ENCODE data around the gene CPED1. TPM values are rescaled to one million over a fixed set of nuclear protein-coding genes. Genes with fewer than 3 reads are reported as not detected.

CPED1 gene
- total and polyA plus RNA-seq, 3 donors from 2014 or later: 7.4 to 13.1 (median 11.8) TPM

DNA sequence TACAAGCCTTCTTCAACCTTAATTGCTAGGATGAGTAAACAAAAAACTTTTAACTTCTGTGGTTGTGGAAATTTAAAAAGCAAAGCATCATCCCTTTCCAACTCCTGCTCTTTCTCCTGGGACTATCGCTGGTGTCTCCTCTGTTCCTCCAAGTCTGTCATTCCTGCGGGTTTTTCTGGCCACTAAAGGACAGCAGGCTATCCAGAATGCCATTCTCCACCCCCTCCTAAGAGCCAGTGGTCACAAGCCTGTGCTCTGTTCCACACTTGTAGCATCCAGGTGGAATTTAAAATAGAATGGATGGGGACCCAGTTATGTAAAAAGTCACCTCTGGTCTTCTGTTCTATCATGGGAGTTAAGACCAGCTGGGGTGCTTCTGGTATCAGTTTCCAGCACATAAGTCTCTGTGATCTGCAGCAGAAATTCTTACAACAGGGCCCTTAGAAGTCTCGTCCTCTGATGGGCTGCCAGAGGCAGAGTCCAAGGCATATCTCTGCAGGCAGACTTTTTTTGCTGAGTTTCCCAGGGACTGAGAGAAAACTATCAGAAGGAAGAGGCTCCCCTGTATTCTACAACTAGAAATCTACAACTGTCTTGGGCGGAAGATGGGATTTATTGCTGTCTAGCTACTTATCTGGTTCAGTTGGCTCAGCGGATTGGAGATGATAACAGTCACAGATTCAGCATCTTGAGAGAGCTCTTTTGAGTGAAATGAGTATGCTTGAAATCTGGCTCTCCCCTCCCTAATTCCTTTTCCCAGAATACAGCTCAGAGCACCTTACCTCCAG, 335.2 kb downstream of the CPED1 start:
- WGBS, 2 donors: 56 to 58% methylated on average over 5 of the region's 5 CpGs
- TF ChIP-seq, protein P1, sequence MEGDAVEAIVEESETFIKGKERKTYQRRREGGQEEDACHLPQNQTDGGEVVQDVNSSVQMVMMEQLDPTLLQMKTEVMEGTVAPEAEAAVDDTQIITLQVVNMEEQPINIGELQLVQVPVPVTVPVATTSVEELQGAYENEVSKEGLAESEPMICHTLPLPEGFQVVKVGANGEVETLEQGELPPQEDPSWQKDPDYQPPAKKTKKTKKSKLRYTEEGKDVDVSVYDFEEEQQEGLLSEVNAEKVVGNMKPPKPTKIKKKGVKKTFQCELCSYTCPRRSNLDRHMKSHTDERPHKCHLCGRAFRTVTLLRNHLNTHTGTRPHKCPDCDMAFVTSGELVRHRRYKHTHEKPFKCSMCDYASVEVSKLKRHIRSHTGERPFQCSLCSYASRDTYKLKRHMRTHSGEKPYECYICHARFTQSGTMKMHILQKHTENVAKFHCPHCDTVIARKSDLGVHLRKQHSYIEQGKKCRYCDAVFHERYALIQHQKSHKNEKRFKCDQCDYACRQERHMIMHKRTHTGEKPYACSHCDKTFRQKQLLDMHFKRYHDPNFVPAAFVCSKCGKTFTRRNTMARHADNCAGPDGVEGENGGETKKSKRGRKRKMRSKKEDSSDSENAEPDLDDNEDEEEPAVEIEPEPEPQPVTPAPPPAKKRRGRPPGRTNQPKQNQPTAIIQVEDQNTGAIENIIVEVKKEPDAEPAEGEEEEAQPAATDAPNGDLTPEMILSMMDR (IDR thresholded peaks at IDR 0.05): no peak
- TF ChIP-seq POLR2A (IDR thresholded peaks at IDR 0.05): no peak
- Histone ChIP-seq H3K27ac (no peak overlapping the region), H3K4me1 (no peaks in the 10 kb centered on the region), H3K27me3 (no peaks in the 10 kb centered on the region), H3K9me3 (no peaks in the 10 kb centered on the region), H3K4me3 (no peak overlapping the region), H3K36me3 (ENCODE audit: low read depth, missing control alignments) (no peaks in the 10 kb centered on the region)
- intact Hi-C loops (cut with DNase I; ENCODE audit: low total_unique reads): no loop called here
- no peak for DNase-seq

DNA sequence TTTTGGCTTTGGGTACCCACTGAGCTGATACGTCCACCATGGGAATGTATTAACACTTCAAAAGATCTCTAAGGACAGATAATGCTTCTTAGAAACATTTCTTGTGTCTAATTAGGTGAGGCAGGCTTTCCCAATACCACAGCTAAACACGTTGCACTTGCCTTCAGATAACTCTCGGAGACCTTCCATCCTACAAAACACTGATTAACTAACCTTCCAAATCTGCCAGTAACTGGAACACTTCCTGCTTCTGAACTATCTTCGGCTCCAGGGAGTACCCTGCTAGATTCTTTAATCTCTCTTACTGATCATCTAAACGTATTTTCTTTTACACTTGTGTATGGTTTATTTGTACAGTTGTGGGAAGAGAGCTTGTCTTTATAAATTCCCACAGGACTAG, 339.2 kb downstream of the CPED1 start:
- intact Hi-C loops (cut with DNase I; ENCODE audit: low total_unique reads): no loop called here
- no peaks in the 10 kb centered on the region for H3K9me3 ChIP-seq
- no peak overlapping the region for H3K4me3 ChIP-seq
- H3K27me3 ChIP-seq: no peaks in the 10 kb centered on the region
- WGBS, 2 donors: 54 to 69% methylated on average over 5 of the region's 5 CpGs
- no peaks in the 10 kb centered on the region for H3K36me3 ChIP-seq (ENCODE audit: low read depth, missing control alignments)
- H3K4me1 ChIP-seq: peaks cover 7% of the 10 kb centered on the region
- no peak overlapping the region for H3K27ac ChIP-seq
- DNase-seq: no peak
- no peak for TF ChIP-seq POLR2A (IDR thresholded peaks at IDR 0.05)
- TF ChIP-seq, protein P1 (IDR thresholded peaks at IDR 0.05): no peak

DNA sequence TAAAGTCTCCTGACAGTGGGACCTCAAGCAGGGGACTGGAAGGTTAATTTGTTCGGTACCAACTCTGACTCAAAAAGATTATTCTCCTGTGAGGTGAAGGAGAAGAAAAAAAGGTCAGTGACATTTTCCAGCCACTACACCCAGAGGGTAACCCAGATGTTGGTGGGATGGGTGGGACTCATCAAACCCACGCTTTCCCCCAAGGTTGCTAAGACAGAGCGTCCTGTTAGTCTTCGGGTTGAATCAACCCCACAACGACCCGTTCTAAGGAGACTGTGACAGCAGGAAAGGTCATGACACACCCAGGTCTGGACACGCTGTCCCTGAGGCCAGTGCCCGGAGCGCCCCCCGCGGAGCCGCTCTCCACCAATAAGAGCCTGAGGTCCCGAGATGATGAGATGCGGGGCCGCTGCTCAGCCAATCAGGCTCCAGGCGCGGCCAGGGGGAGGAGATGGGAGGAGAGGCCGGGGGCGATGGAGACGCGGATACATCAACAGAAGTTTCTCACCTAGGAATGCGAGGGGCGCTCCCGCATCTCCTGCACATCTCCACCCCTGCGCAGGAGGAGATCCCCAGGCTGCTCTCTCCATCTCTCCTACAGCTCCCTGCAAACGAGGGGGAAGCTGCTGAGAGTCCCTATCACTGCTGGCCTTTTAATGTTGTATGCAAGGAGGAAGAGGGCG, 340.1 kb downstream of the CPED1 start, which contains the start of gene WNT16:
TSS of gene WNT16 (plus strand) at position 493 of the 683 bp plus-strand sequence. CDS start 293 bp downstream, outside the sequence.
- H3K27me3 ChIP-seq: no peaks in the 10 kb centered on the region
- no peak for TF ChIP-seq POLR2A (IDR thresholded peaks at IDR 0.05)
- TF ChIP-seq, protein P1 (IDR thresholded peaks at IDR 0.05): no peak
- H3K4me1 ChIP-seq: peaks cover 7% of the 10 kb centered on the region
- peak within 1 kb of the TSS; percentile 2 to 14 for H3K4me3 ChIP-seq
- DNase-seq: peak; percentile 52
- 15 to 41% methylated on average over 8 to 27 of the region's 27 CpGs for WGBS, 2 donors
- no peaks in the 10 kb centered on the region for H3K9me3 ChIP-seq
- H3K36me3 ChIP-seq (ENCODE audit: low read depth, missing control alignments): no peaks in the 10 kb centered on the region
- intact Hi-C loops (cut with DNase I; ENCODE audit: low total_unique reads): no loop called here
- H3K27ac ChIP-seq: no peak within 1 kb of the TSS

DNA sequence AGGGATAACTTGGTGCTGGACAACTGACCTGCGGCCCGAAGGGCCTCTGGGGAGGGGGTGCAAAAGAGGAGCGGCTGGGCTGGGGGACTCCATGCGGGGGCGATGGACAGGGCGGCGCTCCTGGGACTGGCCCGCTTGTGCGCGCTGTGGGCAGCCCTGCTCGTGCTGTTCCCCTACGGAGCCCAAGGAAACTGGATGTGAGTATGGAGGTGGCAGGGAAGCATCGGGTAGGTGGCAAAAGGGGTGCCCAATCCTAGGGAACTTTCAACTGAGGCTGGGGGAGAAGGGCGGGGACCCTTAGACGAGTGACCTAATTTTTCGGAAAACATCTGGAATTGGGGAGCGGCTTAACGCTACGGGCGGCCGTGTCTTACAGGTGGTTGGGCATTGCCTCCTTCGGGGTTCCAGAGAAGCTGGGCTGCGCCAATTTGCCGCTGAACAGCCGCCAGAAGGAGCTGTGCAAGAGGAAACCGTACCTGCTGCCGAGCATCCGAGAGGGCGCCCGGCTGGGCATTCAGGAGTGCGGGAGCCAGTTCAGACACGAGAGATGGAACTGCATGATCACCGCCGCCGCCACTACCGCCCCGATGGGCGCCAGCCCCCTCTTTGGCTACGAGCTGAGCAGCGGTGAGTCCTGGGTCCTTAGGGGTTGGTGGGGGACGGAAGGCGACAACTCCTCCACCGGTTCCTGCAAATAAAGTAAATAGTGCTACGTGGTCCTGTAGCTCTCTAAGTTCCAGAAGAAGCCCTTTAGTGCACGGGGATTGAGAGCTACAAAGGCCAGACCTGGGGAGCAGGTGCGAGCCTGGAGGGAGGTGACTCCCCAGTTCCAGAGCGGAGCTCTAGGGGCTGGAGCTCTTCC, 340.9 kb downstream of the CPED1 start:
- Histone ChIP-seq H3K9me3 (no peaks in the 10 kb centered on the region), H3K36me3 (ENCODE audit: low read depth, missing control alignments) (no peaks in the 10 kb centered on the region), H3K4me3 (peak overlapping the region; percentile 2 to 14), H3K27ac (no peak overlapping the region), H3K4me1 (peaks cover 7% of the 10 kb centered on the region), H3K27me3 (no peaks in the 10 kb centered on the region)
- TF ChIP-seq POLR2A (IDR thresholded peaks at IDR 0.05): no peak
- TF ChIP-seq, protein P1 (IDR thresholded peaks at IDR 0.05): no peak
- WGBS, 2 donors: 4% methylated on average over 40 to 47 of the region's 47 CpGs
- intact Hi-C loops (cut with DNase I; ENCODE audit: low total_unique reads): no loop called here
- no peak for DNase-seq

Data from testis (tissue), 3 donors.